ENCODE measurements around the gene APH1B. TPM values are rescaled to one million over a fixed set of nuclear protein-coding genes. Genes with fewer than 3 reads are reported as not detected.

Gene APH1B
- total RNA-seq, 1 experiment from 2014 or later, result 5.8 TPM

DNA sequence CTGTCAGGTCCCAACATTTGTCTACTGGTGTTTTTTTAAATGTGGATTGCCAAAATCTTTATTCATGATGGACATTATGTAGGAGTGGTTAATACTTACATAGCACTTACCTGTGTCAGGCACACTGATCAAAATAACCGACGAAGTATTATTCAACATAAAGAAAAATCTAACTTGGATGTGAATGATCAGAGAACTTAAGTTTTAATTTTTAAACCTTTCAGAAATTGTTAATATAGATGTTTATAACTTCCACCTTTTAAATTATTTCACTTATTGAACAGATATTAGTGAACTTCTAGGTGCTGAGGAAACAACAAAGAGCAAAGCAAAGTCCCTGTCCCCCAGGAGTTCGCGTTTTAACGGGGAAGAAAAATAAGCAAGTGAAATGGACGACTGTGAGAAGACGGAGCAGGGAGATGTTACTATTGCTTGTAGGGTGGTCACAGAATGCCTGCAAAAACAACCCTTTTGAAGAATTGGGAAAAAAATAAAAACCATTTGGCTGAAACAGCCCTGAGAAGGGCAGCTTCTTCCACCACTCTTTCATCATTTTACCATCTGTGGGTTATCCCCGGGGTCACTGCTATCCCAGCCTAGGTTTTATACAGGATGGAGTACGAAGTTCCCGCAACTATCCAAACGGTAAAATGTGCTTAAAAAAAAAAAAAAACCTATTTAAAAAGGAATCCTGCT, 915 bp upstream of the APH1B start:
- CTCF ChIA-PET, result interaction anchor here (0.7 kb wide), 2 partner anchors 88 to 95 kb away, joined by 6 to 7 read pairs; no protein-coding TSS in a partner anchor
- H3K9me2 ChIP-seq (ENCODE audit: insufficient read depth), result no peaks in the 10 kb centered on the region
- no peaks in the 10 kb centered on the region for H3K27me3 ChIP-seq (ENCODE audit: insufficient read depth, low read depth)
- H2AFZ ChIP-seq, result peak overlapping the region; percentile 92
- H3K4me1 ChIP-seq (replicated peaks; ENCODE audit: insufficient read depth), result peaks cover 16% of the 10 kb centered on the region
- no peaks in the 10 kb centered on the region for H3K36me3 ChIP-seq (ENCODE audit: low read depth)
- no peaks in the 10 kb centered on the region for H4K20me1 ChIP-seq (ENCODE audit: insufficient read depth)
- H3K27ac ChIP-seq, result no peak overlapping the region
- peak overlapping the region; percentile 82 for H3K4me3 ChIP-seq
- H3K4me2 ChIP-seq, result peak overlapping the region; percentile 95
- POLR2A ChIA-PET (ENCODE audit: unreplicated experiment), result interaction anchor here (0.6 kb wide), 1 partner anchor 448 kb away, joined by 6 read pairs; no protein-coding TSS in a partner anchor
- H3F3A ChIP-seq (ENCODE audit: insufficient read depth, low read depth), result peaks cover 26% of the 10 kb centered on the region
- intact Hi-C loops (cut with micrococcal nuclease; ENCODE audit: unreplicated experiment), result loop anchor here (1.0 to 2.0 kb wide), 2 partner anchors 88 to 119 kb away; partner anchors contain the start of genes RAB8B and RPS27L
- DNase-seq, result no peak
- TSS peak; percentile 93 for BruUV-seq (replicated peaks)
- no peaks in the 10 kb centered on the region for H3K9me3 ChIP-seq (ENCODE audit: insufficient read depth, low read depth)
- TF ChIP-seq, protein P1, sequence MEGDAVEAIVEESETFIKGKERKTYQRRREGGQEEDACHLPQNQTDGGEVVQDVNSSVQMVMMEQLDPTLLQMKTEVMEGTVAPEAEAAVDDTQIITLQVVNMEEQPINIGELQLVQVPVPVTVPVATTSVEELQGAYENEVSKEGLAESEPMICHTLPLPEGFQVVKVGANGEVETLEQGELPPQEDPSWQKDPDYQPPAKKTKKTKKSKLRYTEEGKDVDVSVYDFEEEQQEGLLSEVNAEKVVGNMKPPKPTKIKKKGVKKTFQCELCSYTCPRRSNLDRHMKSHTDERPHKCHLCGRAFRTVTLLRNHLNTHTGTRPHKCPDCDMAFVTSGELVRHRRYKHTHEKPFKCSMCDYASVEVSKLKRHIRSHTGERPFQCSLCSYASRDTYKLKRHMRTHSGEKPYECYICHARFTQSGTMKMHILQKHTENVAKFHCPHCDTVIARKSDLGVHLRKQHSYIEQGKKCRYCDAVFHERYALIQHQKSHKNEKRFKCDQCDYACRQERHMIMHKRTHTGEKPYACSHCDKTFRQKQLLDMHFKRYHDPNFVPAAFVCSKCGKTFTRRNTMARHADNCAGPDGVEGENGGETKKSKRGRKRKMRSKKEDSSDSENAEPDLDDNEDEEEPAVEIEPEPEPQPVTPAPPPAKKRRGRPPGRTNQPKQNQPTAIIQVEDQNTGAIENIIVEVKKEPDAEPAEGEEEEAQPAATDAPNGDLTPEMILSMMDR (conservative IDR thresholded peaks at IDR 0.05), result no peak
- no peak for TF ChIP-seq EZH2 (IDR thresholded peaks at IDR 0.05; ENCODE audit: low read depth)
- H3K79me2 ChIP-seq (ENCODE audit: low read depth), result no peaks in the 10 kb centered on the region

DNA sequence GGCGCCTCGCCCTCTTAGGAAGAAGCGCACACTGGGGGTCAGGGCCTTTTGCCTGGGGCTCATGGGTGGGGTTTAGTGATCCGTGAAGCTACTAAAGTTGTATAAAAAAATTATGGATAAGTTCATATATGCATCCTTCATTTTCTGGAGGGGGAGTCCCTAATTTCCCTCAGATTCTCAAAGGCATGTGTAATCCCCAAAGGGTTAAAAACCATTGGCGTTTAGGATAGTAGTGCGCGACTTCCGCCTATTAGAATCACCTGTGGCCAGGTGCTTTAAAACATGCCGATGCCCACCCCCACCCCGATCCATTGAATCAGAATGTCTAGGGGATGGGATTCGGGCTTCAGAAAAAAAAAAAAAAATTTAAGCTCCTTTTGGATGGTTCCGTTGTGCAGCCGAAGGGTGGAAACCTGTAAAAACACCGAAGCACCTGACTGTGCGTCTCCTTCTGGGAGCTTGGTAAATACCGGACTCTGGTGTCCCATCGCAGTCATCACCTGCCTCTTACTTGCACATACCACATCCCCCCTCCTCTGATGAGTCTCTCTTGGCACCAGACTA, 570 bp downstream of the APH1B start:
- Histone ChIP-seq H3K4me1 (replicated peaks; ENCODE audit: insufficient read depth) (peaks cover 16% of the 10 kb centered on the region), H3K4me3 (peak overlapping the region; percentile 57), H4K20me1 (ENCODE audit: insufficient read depth) (no peaks in the 10 kb centered on the region), H3K79me2 (ENCODE audit: low read depth) (no peaks in the 10 kb centered on the region), H3F3A (ENCODE audit: insufficient read depth, low read depth) (peaks cover 26% of the 10 kb centered on the region), H3K27ac (no peak overlapping the region), H3K9me2 (ENCODE audit: insufficient read depth) (no peaks in the 10 kb centered on the region), H3K36me3 (ENCODE audit: low read depth) (no peaks in the 10 kb centered on the region), H2AFZ (peak overlapping the region; percentile 74; the same call in 1 of the 2 replicates), H3K4me2 (peak overlapping the region; percentile 74), H3K27me3 (ENCODE audit: insufficient read depth, low read depth) (no peaks in the 10 kb centered on the region), H3K9me3 (ENCODE audit: insufficient read depth, low read depth) (no peaks in the 10 kb centered on the region)
- TSS peak; percentile 54 for BruUV-seq (replicated peaks)
- ChIA-PET CTCF (no interaction called here), POLR2A (ENCODE audit: unreplicated experiment) (interaction anchor here (0.6 kb wide), 1 partner anchor 106 kb away, joined by 5 read pairs; no protein-coding TSS in a partner anchor)
- intact Hi-C loops (cut with micrococcal nuclease; ENCODE audit: unreplicated experiment), result loop anchor here (1.0 to 2.0 kb wide), 2 partner anchors 89 to 121 kb away; partner anchors contain the start of genes RAB8B and RPS27L
- no peak for TF ChIP-seq EZH2 (IDR thresholded peaks at IDR 0.05; ENCODE audit: low read depth)
- TF ChIP-seq, protein P1 (conservative IDR thresholded peaks at IDR 0.05), result no peak
- no peak for DNase-seq

- H3K4me3 ChIP-seq, result no peak overlapping the region
- no peak overlapping the region for H3K27ac ChIP-seq
- H3K4me1 ChIP-seq (replicated peaks; ENCODE audit: insufficient read depth), result no peaks in the 10 kb centered on the region
- CTCF ChIA-PET, result interaction anchor here (0.6 kb wide), 2 partner anchors 25 to 64 kb away, joined by 3 to 6 read pairs; no protein-coding TSS in a partner anchor
- TF ChIP-seq EZH2 (IDR thresholded peaks at IDR 0.05; ENCODE audit: low read depth), result no peak
- TF ChIP-seq, protein P1 (conservative IDR thresholded peaks at IDR 0.05), result no peak
- H4K20me1 ChIP-seq (ENCODE audit: insufficient read depth), result no peaks in the 10 kb centered on the region
- POLR2A ChIA-PET (ENCODE audit: unreplicated experiment), result interaction anchor here (0.5 kb wide), 2 partner anchors 136 to 557 kb away, joined by 3 to 9 read pairs; no protein-coding TSS in a partner anchor
- H3K36me3 ChIP-seq (ENCODE audit: low read depth), result no peaks in the 10 kb centered on the region
- peaks cover 10% of the 10 kb centered on the region for H3F3A ChIP-seq (ENCODE audit: insufficient read depth, low read depth)
- no TSS peak for BruUV-seq (replicated peaks)
- H2AFZ ChIP-seq, result no peak overlapping the region
- no peaks in the 10 kb centered on the region for H3K9me2 ChIP-seq (ENCODE audit: insufficient read depth)
- no peaks in the 10 kb centered on the region for H3K27me3 ChIP-seq (ENCODE audit: insufficient read depth, low read depth)
- H3K9me3 ChIP-seq (ENCODE audit: insufficient read depth, low read depth), result no peaks in the 10 kb centered on the region
- intact Hi-C loops (cut with micrococcal nuclease; ENCODE audit: unreplicated experiment), result loop anchor here (10.0 kb wide), 1 partner anchor 182 kb away; no protein-coding TSS in a partner anchor
- no peak overlapping the region for H3K4me2 ChIP-seq
- no peak for DNase-seq
- no peaks in the 10 kb centered on the region for H3K79me2 ChIP-seq (ENCODE audit: low read depth)
Measured at GRCh38 chr15:63283126-63283525, 5.7 kb downstream of the APH1B start.
